Islet precursor cell (in vitro differentiated cells): ENCODE measurements around the gene SMIM38.
"Not testable (repeated sequence)": the region's sequence is repeated elsewhere in the genome, so short reads cannot be mapped to it uniquely, and the experiment has no call there.

Source experiments
- DNase-seq: peaks from one replicate; pipeline ENCODE4 v3.0.0-alpha.2; 2018

SMIM38 gene

DNA sequence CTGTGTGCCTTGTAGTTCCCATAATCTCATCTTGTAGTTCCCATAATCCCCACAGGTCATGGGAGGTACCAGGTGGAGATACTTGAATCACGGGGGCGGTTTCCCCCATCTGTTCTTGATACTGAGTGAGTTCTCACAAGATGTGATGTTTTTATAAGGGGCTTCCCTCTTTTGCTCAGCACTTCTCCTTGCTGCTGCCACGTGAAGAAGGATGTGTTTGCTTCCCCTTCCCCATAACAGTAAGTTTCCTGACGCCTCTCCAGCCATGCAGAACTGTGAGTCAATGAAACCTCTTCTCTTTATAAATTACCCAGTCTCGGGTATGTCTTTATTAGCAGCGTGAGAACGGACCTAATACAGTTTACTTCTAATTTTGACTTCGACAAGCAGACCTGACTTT lies 14.0 kb upstream of the SMIM38 start:
- DNase-seq, result no peak

DNA sequence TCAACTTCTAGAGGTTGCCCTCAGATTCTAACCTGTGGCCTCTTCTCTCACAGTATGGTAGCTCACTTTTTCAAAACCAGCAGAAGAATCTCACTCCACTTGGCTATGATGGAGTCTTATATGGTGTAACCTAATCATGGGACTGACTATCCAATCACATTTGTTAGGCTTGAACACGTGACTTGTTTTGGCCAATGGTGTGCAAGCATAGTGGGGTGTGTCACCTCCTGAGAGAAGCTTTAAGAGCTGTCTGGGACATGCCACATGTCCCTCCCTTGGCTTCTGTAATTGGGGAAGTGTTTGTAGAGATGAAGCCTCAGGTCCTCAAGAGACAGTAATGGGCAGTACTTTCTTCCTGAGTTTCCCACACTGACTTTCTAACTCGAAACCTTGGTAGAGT lies 12.8 kb upstream of the SMIM38 start:
- DNase-seq, result no peak

DNA sequence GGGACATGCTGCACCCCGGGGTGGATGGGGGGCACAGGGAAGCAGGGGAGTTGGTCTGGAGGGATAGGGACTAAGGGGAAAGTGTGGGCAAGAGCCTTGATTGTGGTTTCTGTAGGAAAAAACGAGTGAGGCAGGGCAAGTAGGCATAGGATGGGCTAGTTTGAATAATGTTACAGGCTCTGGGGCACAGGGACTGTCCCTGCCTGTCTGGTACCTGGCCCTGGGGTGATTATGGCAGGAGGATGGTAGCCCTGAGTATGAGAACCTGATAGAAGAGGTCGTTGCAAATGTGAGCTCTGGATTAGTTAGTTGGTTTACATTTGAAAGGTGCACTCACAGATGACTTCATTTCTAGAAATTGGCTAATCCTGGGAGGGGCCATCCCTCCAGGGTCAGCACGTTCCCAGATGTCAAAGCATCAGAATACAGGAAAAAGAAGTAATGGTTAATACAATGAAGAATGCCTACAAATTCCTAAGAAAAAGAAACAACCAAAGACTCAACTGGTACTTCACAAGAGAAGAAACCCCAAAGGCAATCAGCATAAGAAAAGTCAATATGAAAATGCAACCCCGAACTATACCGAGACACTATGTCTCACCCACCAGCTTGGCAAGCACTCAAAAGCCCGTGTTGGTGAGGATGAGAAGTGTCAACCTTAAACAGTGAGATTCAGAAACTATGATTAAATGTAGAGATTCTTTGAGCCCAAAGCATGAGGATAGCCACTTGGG lies 11.3 kb upstream of the SMIM38 start:
- DNase-seq, result no peak

DNA sequence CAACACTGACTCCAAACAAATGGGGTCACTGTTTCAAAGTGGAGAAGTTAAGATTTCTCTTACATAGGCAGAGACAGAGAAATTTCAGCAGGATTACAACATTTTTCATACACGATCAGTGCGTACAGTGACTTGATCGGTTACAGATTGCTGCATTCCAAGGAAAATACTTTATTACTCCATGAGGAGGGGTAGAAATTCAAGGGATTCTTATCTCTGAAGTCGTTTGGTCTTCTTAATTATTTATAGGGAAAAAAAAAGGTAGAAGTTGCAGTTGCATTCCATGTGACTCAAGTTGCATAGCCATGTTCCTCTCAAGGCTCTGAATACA lies 10.7 kb upstream of the SMIM38 start:
- DNase-seq, result no peak

DNA sequence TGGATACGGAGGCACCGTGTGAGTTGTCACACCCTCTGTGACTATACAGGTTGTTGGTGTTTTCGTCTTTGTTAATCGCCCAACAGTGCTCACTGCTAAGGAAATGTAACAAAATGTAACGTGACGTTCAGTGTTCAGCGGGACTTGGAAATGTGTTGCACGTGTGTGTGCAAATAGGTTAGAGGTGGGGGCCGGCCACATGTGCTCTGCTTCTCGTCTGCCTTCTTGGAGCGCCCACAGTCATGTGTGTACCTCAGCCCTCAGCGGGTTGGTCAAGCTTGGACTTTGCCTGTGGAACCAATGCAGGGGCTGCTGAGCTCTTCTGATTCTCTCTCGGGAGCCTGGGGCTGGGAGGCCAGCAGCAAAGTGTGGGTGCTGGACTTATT lies 7.4 kb upstream of the SMIM38 start:
- no peak for DNase-seq

DNA sequence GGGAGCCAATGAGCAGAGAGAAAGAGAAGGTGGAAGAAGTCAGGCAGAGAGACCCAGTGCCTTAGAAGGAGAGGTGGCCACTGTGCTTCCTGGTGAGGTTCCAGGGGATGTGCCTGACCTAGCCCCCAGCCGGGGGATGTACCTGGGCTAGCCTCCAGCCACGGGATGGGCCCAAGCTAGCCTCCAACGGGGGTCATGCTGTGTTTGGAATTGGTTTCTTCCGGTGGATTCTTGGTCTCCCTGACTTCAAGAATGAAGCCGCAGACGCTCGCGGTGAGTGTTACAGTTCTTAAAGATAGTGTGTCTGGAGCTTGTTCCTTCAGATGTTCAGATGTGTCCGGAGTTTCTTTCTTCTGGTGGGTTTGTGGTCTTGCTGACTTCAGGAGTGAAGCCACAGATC lies 6.9 kb upstream of the SMIM38 start:
- no peak for DNase-seq

DNA sequence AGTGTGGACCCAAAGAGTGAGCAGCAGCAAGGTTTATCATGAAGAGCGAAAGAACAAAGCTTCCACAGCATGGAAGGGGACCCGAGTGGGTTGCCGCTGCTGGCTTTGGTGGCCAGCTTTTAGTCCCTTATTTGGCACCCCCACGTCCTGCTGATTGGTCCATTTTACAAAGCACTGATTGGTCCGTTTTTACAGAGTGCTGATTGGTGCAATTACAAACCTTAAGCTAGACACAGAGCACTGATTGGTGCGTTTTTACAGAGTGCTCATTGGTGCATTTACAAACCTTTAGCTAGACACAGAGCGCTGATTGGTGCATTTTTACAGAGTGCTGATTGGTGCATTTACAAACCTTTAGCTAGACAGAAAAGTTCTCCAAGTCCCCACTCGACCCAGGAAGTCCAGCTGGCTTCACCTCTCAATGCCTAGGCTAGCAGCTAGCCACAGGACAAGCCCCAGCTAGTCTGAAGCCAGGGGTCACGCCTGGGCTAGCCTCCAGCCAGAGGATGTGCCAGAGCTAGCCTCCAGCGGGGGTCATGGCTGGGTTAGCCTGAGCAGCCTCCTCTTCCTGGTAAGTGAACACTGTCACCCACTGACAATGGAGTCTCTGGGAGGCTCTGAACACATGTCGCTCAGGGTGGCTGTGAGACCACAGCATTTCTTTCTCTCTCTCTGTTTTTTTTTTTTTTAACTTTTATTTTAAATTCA lies 6.2 kb upstream of the SMIM38 start:
- not testable (repeated sequence) for DNase-seq

DNA sequence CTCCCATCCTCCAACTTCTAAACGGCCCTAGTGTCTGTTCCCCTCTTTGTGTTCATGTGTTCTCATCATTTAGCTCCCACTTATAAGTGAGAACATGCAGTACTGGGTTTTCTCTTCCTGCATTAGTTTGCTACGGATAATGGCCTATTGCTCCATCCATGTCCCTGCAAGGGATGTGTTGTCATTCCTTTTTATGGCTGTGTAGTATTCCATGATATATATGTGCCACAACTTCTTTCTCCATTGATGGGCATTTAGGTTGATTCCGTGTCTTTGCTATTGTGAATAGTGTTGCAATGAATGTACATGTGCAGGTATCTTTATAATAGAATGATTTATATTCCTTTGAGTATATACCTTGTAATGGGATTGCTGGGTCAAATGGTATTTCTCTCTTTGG lies 5.6 kb upstream of the SMIM38 start:
- no peak for DNase-seq

DNA sequence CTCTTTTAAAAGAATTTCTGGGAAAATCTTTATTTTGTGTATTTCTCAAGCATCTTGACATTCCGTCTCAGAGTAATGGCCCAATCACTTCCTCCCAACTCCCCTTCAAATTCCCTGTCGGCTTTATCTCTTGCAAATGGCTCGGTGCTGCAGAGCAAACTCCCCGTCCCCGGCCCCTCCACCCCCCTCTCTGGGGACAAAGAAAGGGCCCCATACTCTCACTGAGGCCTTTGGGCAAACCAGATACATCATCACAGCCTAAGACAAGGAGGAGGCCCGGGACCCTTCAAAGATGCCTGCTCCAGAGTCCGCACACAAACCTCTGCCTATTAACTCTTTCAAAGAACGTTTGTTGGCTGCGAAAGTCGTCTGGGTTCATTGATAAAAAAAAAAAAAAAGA lies 3.9 kb upstream of the SMIM38 start:
- no peak for DNase-seq

DNA sequence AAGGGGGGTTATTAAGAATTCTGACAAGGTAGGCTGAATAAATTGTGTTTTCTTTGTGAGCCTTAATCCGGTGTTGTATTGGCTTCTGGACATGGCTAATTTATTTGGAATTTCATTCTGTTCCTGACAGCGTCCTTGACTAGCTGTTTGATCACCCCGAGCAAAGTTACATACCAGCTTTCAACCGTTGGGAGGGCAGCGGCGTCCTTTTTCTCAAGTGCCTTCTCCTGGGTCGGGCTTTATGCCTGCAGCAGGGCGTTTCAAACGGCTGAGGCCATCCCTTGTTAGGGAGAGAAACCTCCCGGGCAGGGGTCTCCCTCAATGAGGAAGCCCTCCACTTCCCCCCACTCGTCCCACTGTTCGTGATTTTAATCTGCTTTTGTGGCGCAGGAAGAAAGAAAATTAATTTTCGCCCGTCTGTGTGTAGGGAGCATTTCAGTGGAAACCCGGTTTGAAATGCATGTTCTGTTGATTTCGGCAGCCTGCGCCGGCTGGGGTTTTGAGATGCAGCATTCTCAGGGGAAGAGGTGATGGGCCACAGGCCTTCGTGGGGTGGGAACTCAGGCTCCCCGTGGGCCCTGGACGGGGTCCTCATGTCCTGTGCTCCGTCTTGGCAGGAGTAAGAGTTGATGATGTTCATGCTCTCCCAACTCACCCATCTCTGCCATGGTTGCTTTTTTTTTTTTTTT lies 2.9 kb upstream of the SMIM38 start:
- no peak for DNase-seq

DNA sequence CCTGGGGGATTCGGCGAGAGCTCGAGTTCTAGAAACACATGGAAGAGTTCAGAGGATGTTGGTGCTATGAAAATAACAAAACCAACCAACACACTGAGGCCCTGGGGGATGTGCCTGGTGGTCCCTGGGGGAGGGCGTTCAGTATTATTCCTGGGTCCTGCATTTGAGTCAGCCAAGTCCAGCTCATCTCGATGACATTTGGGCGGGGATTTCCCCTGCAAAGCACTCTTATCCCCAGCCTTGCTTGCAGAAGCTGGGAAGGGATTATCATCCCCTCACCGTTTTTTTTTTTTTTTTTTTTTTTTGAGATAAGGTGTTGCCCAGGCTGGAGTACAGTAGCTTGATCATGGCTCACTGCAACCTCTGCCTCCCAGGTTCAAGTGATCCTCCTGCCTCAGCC lies 2.1 kb upstream of the SMIM38 start:
- no peak for DNase-seq

DNA sequence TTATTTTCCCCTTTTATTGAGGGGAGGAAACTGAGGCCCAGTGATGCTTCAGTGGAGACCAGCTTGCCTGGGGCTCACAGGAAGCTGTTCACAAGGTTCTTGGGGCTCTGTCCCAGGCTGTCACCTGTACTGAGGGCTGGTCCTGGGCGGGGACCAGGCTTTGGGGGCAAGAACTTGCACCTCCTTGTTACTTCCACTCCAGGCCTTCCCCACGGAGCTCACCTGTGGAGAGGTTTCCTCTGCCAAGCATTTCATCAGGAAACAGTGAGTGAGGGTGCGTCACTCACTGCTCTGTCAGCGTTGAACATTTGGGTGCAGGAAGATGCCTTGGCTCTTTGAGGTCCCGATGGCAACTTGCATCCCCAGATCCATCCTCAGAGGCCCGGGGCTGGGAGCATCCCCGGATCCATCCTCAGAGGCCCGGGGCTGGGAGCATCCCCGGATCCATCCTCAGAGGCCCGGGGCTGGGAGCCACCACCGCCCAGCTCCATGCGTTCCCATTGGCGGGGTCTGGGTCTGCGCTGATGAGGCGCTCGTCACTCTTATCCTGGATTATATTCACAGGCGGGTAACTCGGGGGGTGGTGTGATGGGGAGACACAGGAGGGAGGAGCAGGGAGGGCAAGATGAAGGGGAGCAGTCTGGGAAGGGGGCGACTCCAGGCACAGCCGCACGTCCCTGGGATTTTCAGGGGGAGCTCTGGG lies 1.4 kb upstream of the SMIM38 start:
- no peak for DNase-seq

DNA sequence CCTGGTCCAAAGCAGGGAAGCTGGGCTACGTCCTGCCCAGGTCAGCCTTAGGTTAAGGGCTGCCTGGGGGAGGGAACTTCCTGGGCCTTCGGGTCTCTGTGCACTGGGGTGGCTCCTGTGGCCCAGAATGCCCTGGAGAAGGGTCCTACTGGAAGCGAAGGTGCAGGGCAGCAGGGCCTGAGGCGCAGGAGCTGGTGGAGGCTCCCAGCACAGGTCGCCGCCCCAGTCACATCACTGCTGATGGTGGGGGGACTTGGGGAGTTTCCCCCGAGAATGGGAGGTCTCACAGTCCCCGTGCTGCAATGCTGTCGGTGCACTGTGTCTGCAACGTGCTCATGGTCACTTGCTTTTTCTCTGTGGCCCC lies 815 bp upstream of the SMIM38 start:
- no peak for DNase-seq

DNA sequence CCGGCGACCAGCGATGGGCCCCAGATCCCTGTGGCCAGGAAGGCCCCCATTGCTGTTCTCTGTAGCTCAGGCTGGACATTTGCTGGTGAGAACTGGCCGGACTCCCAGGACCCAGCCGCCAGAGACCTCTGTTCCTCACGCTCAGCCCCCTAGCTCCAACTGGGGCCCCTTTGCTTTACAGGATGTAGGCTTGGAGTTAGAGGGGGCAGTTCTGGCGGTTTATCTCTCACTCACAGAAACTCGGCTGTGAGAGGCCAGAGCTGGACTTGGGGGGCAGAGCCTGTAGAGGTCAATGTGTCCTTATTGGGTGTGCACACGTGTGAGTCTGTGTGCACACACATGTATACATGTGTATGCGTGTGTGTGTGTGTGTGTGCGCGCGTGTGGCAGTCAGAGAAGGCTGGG lies 502 bp downstream of the SMIM38 start:
- no peak for DNase-seq

DNA sequence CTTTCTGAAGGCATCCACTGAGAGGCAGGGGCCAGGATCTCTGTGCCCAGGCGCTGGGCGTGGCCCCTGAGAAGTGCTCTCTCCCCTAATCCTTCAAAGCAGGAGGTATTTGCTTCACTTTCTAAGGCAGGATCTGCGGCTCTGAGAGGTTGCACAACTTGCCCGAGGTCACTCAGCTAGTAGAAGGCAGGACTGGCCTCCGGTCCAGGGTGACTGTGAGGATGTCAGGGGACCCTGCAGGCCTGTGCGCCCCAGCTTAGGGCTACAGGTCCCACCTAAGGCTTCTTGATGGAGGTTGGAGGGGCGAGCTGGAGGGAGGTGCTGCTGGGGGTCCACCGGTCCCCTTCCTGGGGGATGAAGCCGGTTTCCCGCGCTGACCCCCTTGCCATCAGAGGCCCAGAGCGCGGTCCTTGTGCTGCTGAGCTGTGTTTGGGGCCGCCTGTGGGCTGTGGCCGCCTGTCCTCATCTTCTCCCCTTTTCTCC lies 979 bp downstream of the SMIM38 start:
- DNase-seq, result no peak

DNA sequence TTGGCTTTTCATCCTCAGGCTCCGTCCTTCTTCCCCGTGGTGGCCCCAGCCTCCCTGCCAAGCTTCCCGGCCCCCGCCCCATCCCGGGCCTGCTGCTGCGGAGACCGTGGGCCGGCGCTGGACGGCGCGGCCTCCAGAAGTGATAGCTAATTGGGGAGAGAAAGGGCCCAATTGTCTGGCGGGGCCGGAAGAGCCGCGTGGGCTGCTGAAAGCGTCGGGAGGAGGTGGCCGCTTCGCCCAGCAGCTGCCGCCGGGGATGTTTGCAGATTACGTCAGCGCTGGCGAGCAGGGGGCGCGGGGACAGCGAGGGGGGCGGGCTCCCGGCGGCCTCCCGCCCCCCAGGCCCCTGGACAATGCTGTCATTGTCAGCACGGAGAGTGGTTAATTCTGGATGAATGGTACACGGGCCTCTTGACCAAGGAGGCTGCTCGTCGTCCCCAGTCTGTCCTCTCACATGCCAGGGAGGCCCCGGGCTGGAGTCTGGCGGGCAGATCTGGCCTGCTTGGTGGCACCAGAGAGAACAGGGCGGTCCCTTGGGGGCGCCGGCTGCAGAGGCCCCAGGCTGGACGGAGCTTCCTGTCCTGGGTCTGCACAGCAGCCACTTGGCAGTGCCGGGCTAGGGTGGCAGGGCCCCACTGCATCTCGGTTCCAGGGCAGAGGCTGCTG lies 1.6 kb downstream of the SMIM38 start:
- peak; percentile 78 for DNase-seq

DNA sequence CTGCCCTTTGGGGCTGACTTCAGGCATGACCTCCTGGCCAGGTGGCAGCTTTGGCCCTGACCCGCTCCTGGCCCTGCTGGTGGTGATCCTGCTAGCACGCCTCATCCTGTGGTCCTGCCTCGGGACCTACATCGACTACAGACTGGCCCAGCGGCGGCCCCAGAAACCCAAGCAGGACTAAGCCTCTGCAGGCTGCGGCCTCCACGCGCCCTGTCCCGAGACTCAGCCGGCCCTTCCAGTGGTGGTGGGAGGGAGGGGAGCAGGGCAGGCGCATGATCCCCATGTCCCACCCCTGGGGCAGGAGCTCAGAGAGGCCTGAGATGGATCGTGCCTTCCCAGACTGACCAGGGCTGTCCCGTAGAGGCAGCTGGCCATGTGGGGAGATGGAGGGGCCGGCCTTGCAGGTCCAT lies 2.1 kb downstream of the SMIM38 start:
- DNase-seq, result no peak

DNA sequence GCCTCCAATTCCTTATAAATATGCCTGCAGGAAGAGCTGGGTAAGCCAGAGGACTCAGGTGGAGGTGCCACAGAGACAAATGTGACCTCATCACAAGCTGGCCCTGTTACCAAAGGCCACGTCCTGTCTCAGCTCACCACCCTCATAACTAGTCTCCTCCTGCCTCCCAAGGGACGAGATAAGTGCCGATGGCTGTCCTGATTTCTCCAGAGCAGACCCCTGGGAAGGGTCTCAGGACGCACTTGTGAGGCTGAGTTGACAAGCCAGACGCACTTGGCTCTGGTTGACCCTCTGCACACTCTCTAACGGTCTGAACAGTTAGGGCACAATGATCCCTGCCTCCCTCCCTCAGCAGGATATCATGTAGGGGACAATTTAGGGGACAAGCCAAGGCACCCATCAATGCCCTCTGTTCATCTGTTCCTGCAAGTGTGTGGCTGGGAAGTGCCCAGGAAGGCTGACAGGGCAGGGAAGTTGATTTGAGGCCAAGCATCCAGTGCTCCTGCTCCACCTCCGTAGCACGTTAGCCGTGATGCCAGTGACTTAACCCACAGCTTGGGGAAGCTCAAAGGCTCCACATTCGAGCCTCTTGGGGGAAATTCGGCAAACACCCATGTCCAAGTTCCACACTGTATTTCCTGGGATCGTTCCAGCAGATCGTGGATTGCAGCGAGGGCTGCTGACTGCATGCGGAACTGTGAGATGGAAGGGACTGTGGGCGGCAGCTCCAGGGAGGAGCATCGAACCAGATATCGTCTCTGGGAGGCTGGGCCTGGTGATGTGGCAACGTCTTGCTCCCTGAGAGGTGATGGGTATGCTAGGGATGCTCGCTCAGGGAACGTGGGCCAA lies 2.8 kb downstream of the SMIM38 start:
- no peak for DNase-seq

DNA sequence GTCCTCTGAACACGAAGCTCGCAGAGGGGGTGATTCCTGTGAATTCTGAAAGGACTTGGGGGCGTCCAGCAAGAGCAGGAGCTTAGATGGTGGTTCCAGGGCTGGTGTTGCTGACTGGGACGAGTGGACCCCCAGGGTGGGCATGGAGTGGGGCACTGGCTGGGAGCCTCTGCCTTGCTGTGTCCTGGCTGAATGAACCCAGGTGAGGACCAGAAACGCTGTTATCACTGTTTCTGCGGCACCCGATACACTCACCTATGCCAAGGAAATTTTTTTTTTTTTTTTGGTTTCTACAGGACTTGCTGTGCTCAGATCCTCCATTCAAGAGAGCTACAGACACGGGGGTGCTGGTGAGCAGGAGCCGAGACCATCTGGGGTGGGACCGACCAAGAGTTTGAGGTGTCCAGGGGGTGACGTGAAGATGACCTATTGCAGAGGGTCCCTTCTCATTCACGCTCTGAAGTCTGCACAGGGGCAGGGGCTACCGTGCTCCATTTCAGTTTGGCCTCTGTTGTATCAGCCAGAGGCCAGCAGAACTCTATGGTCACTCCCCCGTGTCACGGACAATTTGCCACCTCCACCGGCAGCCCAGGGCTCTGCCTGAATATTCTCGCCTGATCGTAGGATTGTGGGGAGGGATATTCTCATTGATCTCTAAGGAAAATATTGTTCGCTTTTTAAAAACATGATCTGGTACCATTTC lies 3.6 kb downstream of the SMIM38 start:
- no peak for DNase-seq

DNA sequence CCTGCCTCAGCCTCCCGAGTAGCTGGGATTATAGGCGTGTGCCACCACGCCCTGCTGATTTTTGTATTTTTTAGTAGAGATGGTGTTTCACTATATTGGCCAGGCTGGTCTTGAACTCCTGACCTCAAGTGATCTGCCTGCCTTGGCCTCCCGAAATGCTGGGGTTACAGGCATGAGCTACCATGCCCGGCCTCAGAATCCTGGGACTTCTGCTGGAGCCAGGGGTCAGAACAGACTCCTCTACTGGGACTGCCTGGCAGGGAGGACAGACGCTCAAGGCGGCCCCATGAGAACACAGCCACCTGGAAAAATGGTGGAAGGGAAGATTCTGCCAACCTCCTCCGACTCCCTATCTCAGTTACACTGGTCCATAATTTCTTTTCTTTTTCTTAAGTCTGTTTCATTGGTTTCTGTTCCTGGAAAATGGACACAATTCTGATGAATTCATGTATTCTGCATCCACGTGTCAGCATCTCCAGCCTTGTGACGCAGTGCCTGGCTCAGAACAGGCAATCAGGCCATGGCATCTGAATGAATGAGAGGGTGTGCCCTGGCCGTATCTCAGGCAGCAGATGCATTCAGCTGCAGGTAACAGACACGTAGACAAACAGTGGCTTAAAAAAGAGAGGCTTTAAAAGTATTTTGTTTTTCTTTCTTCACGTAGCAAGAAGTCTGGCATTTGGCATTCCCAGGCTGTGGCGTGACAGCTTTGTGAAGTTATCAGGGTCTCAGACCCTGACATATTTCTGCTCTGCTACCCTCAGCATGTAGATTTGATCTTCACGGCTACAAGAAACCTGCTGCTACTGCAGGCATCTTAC lies 4.8 kb downstream of the SMIM38 start:
- DNase-seq, result no peak

DNA sequence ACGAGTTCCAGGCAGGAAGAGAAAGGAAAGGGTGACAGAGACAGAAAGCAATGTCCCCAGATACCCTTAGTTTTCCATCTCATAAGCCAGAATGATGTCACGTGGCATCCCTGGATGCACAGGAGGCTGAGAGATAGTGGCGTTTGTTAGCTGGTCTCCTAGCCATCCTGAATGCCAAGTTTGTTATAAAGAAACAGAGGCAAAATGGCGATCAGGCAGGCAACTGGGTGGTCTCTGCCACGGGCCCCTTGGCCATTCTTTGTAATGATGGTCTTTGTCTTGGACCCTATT lies 5.3 kb downstream of the SMIM38 start:
- no peak for DNase-seq
